HUES6 (cell line): Measurements from ENCODE around the gene IGLON5.

Experiments used
- H3K27ac ChIP-seq: 2 replicates; pipeline ENCODE4 v1.7.0; 2013; ENCODE audit warnings: low read depth, mild to moderate bottlenecking, low read length, inconsistent platforms
- H3K27me3 ChIP-seq: 2 replicates; pipeline ENCODE4 v1.6.1; 2013; ENCODE audit warnings: low read length; ENCODE audit not compliant: control insufficient read depth, insufficient read depth
- H3K36me3 ChIP-seq: 2 replicates; pipeline ENCODE4 v1.6.1; 2013; ENCODE audit warnings: low read length; ENCODE audit not compliant: control insufficient read depth, insufficient read depth
- H3K4me1 ChIP-seq: 2 replicates; pipeline ENCODE4 v1.6.1; 2013; ENCODE audit warnings: low read length; ENCODE audit not compliant: control insufficient read depth, insufficient read depth
- H3K4me3 ChIP-seq: 2 replicates; pipeline ENCODE4 v1.5.1; 2013; ENCODE audit warnings: low read depth, low read length
- H3K9ac ChIP-seq: one replicate; pipeline ENCODE4 v1.6.1; 2013; ENCODE audit warnings: mild to moderate bottlenecking, low read length
- H3K9me3 ChIP-seq: 2 replicates; pipeline ENCODE4 v1.6.1; 2013; ENCODE audit warnings: low read depth, low read length; ENCODE audit not compliant: control insufficient read depth, insufficient read depth

Gene IGLON5

DNA sequence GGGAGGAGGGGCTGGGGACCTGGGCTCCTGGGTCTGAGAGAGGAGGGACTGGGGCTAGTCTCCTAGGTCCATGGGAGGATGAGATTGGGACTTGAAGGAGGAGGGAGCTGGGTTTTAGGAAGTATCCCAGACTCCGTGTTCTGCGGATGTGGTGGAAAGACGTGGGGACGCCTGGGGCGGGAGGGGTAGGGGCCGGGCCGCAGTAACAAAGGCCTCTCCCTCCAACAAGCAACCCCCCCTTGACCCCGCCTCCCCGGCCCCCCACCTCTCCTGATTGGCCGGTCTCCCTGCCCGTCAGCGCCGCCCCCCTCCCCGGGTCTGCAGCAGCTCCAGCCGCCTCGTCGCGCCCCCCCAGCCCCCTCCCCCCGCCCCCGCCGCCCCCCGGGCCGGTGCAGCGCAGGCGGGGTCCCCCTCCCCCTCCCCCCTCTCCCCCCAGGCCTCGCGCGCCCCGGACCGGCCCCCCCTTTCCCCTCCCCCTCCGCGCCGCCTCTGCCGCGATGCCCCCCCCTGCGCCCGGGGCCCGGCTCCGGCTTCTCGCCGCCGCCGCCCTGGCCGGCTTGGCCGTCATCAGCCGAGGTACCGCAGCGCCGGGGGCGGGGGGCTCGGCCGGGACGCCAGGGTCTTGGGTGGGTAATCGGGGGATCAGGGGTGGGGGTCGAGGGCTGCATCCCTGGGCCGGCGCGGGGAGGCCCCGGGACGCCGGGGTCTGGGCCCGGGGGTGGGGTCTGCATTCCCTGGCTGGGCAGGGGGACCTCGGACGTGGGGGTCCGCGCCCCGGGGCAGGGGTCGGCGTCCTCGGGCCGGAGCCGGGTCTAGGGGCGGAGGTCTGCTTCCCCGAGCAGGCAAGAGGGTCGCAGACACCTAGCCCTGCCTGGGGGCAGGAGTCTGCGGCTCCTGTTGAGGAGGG lies at the start of gene IGLON5:
TSS of gene IGLON5 (plus strand) at position 294 of the 907 bp plus-strand sequence. CDS start at position 498, 204 bp downstream.
- Histone ChIP-seq H3K9ac (peak within 1 kb of the TSS; percentile 57), H3K4me3 (peak within 1 kb of the TSS; percentile 65), H3K36me3 (peaks cover 4% of the 10 kb centered on the region; the same call in 1 of the 2 replicates), H3K9me3 (peaks cover 12% of the 10 kb centered on the region), H3K27me3 (no peaks in the 10 kb centered on the region), H3K27ac (no peak within 1 kb of the TSS), H3K4me1 (peaks cover 17% of the 10 kb centered on the region)

DNA sequence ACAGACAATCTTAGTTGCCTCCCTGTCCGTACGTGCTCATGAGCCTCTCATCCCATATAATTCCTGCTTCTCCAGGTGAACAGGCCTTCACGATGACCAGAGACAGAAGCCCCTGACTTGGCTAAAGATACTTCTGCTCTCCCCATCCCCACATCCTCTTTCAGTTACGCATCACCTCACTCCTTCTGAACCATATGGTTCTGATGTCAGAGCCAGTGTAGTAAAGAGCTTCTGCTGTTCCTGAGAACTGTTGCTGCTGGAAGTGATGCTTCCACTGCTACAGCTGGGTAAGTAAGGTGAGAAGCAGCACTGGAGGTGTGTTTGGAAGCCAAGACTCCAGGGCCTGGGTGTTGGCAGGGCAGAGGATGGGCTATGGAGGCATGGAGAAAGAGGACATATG lies 47.6 kb upstream of the IGLON5 start:
- Histone ChIP-seq H3K36me3 (no peaks in the 10 kb centered on the region), H3K27me3 (0 out of 2 replicates have a peak, but pooled peaks cover 4% of the 10 kb centered on the region), H3K4me3 (no peak overlapping the region), H3K9me3 (no peaks in the 10 kb centered on the region; the same call in 1 of the 2 replicates), H3K9ac (no peak overlapping the region), H3K4me1 (peaks cover 3% of the 10 kb centered on the region), H3K27ac (no peak overlapping the region)

DNA sequence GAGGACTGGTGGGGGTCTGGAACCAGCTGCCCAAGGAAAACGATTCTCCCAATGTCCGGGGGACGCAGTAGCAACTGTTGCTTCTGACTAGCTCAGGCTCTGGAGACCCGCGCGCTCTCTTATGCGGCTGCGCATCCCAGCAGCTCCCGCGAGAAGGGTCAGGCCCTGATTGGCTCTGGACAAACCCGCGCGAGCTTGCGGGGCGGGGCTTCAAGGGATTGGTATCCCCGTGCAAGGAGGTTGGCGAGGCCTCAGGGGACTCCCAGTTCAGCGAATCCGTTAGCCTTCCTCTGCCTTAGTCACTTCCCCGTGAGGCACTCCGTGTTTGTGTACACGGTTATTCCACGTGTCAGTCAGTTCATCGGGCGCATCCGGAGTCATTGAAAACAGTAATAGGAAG lies 40.4 kb upstream of the IGLON5 start:
- H3K27ac ChIP-seq: no peak overlapping the region
- no peaks in the 10 kb centered on the region for H3K9me3 ChIP-seq
- no peak overlapping the region for H3K9ac ChIP-seq
- H3K36me3 ChIP-seq: no peaks in the 10 kb centered on the region
- no peaks in the 10 kb centered on the region for H3K27me3 ChIP-seq
- no peak overlapping the region for H3K4me3 ChIP-seq
- H3K4me1 ChIP-seq: no peaks in the 10 kb centered on the region; the same call in 1 of the 2 replicates

DNA sequence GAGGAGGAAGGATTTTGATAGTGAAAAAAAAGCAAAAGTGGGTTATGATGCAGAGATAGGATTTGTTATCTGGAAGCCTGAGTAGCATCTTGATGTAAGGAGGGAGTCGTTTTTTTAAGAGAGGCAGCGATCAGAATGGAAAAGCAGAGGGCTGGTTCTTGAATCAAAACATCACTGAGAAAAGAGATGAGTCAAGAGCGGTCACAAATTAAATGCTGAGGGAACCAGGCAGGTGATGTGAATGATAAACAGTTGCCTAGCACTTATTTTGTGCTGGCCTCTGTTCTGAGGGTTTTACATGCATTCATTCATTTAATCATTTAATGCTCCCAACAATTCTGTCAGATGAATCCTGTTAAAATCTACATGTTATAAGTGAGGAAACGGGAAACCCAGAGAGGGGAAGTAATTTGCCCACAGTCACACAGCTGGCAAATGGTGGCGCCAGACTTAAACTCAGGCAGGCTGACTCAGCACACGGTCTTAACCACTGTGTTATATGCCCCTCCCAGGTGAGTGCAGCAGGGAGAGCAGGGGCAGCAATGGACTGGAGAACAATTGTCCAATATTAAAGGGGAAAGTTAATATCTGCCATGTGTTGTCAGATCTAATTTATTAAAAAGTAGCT lies 39.1 kb upstream of the IGLON5 start:
- H3K9ac ChIP-seq: no peak overlapping the region
- no peaks in the 10 kb centered on the region for H3K9me3 ChIP-seq
- H3K36me3 ChIP-seq: no peaks in the 10 kb centered on the region
- no peak overlapping the region for H3K4me3 ChIP-seq
- H3K27ac ChIP-seq: no peak overlapping the region
- H3K4me1 ChIP-seq: no peaks in the 10 kb centered on the region
- H3K27me3 ChIP-seq: no peaks in the 10 kb centered on the region

DNA sequence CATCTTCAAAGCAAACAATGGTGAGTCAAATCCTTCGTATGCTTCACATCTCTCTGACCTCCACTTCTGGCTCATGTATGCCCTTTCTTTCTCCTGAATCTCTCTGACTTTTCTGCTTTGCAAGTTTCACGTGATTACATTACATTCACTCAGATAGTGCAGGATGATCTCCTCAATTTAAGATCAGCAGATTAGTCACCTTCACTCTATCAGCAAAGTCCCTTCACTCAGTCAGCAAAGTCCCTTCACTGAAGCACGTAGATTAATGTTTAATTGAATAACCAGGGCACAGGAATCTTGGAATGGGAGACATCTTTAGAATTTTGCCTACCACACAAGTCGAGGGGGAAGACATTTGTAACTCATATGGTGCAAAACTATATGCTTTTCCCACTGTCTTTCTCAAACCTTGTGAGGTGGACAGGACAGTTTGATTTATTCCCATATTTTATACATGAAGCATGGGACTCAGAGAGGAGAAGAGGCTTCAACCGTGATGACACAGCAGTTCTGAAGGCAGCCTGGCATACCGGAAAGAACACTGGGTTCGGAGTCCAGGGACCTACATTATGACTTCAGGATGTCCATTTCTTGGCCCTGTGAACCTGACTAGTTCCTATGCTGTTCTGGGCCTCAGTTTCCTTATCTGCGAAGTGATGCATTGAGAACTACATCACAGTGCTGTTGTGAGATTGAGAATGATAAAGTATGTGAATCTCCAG lies 37.2 kb upstream of the IGLON5 start:
- Histone ChIP-seq H3K27me3 (no peaks in the 10 kb centered on the region), H3K9ac (no peak overlapping the region), H3K36me3 (no peaks in the 10 kb centered on the region), H3K27ac (no peak overlapping the region), H3K9me3 (no peaks in the 10 kb centered on the region; the same call in 1 of the 2 replicates), H3K4me1 (no peaks in the 10 kb centered on the region), H3K4me3 (no peak overlapping the region)

DNA sequence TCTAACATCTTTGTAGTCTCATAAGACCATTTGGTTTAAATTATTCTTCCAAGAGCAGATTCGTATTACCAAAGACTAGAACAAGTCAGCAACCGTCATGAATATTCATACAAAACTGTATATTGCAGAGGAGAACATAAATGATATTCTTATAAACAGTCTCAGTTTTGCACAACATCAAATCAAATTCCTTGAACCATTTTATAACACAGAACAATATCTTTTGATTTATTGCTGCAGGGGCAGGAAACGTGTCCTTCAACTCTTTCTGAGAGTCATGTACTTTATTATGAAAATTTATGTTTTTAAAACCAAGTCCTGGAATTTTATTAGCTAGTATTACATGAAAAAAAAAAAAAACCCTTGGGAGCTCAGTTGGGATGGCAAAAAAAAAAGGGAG lies 34.3 kb upstream of the IGLON5 start:
- H3K4me1 ChIP-seq: no peaks in the 10 kb centered on the region
- H3K4me3 ChIP-seq: no peak overlapping the region
- no peak overlapping the region for H3K27ac ChIP-seq
- no peak overlapping the region for H3K9ac ChIP-seq
- H3K36me3 ChIP-seq: no peaks in the 10 kb centered on the region
- H3K27me3 ChIP-seq: no peaks in the 10 kb centered on the region
- peaks cover 17% of the 10 kb centered on the region for H3K9me3 ChIP-seq

DNA sequence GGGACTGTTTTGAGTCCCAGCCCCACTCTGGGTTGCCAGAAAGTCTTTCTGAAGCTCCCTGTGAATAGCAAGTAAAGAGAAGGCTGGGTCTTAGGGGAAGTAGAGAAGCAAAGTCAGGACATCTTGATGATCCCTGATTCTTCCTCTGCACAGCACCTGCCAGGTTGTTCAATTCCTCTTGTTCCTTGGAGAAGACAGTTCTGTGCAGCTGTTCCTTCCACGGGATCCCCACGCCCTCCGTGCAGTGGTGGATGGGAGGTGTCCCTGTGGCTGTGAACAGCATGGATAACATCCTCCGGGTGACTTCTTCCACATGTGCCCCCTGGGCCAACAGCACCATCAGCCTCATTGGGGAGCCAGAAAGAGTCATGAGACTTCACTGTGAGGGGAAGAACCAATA lies 29.1 kb upstream of the IGLON5 start:
- no peaks in the 10 kb centered on the region for H3K4me1 ChIP-seq
- H3K36me3 ChIP-seq: no peaks in the 10 kb centered on the region
- no peak overlapping the region for H3K27ac ChIP-seq
- no peaks in the 10 kb centered on the region for H3K27me3 ChIP-seq
- peaks cover 21% of the 10 kb centered on the region for H3K9me3 ChIP-seq
- H3K4me3 ChIP-seq: no peak overlapping the region
- no peak overlapping the region for H3K9ac ChIP-seq

DNA sequence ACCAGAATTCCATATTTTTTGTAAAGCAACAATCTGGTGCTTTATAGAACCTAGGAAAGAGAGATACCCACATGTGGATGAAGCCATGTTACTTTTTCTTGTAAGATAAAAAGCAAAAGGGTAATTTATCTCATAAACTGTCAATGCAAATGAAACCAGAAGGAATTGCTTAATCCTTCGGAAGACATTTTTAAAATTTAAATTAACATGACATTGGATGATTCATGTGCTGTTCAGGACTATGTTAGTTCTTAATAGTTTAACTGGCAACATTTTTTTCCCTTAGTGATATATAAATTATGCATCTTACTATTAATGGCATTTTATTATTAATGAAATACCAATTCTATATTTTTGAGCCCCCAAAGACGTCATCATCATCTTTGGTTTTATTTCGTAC lies 25.8 kb upstream of the IGLON5 start:
- Histone ChIP-seq H3K9ac (no peak overlapping the region), H3K4me3 (no peak overlapping the region), H3K4me1 (no peaks in the 10 kb centered on the region), H3K36me3 (no peaks in the 10 kb centered on the region), H3K9me3 (peaks cover 15% of the 10 kb centered on the region), H3K27me3 (no peaks in the 10 kb centered on the region), H3K27ac (no peak overlapping the region)

DNA sequence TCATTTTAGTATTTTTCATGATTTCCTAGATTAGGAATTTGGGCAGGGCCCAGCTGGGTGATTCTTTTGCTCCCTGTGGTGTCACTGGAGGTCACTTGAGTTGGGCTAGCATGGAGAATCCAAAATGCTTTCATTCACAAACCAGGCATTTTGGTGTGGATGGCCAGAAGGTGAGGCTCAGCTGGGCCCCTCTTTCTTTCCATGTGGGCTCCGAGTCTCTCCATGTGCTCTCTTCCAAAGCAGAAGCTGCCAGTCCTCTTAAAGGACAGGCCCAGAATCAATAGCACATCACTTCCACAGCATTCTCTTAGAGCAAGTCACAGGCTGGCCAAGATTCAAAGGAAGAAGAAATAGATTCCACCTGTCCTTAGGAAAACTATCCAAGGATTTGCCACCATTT lies 21.8 kb upstream of the IGLON5 start:
- Histone ChIP-seq H3K27me3 (no peaks in the 10 kb centered on the region), H3K36me3 (no peaks in the 10 kb centered on the region), H3K9ac (no peak overlapping the region), H3K4me3 (no peak overlapping the region), H3K4me1 (peaks cover 27% of the 10 kb centered on the region), H3K9me3 (peaks cover 10% of the 10 kb centered on the region), H3K27ac (no peak overlapping the region)

DNA sequence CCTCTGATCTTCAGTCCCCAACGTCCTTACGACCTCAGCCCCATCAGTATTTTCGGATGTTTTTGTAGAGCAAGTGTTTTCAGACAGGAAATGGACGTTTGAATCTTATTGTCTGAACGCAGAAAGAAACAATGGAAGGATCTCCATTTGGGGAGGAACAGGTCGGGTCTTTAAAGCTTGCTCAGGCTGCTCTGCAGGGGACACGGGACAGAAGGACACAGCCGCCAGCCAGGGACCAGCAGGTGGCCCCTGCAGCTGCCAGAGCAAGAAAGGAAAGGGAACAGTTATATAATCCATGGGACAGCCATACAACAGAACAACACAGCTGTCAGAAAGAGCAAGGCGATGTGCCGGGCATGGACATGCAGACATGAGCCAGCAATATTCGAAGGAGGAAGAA lies 18.5 kb upstream of the IGLON5 start:
- peaks cover 49% of the 10 kb centered on the region for H3K4me1 ChIP-seq
- peak overlapping the region; percentile 90; the same call in 1 of the 2 replicates for H3K27ac ChIP-seq

More for the DNA sequence above, 18.5 kb upstream of the IGLON5 start:
- peak overlapping the region; percentile 50 for H3K4me3 ChIP-seq
- no peaks in the 10 kb centered on the region for H3K36me3 ChIP-seq
- no peaks in the 10 kb centered on the region; the same call in 1 of the 2 replicates for H3K27me3 ChIP-seq
- peak overlapping the region; percentile 95 for H3K9ac ChIP-seq
- H3K9me3 ChIP-seq: peaks cover 10% of the 10 kb centered on the region
